HepG2 (cell line): ENCODE results near the gene TP53TG5. TPM values are rescaled to one million over a fixed set of nuclear protein-coding genes. Genes with fewer than 3 reads are reported as not detected.

Experiments used
- CCAR2 ChIP-seq: fragments of 200-400 bp; formaldehyde crosslinking; optimal IDR thresholded peaks from 2 replicates; pipeline ENCODE3; 2018; ENCODE audit warnings: low read depth, mild to moderate bottlenecking, low read length, moderate library complexity
- DNMT3B ChIP-seq: conservative IDR thresholded peaks from 2 replicates; pipeline ENCODE4 v1.6.1; 2016; ENCODE audit warnings: missing biosample characterization, control low read depth
- E2F5 ChIP-seq: sonication (generic); formaldehyde crosslinking; conservative IDR thresholded peaks from 2 replicates; pipeline ENCODE4 v1.4.0; 2020; ENCODE audit warnings: missing genetic modification reagents
- FOXP4 ChIP-seq: sonication (generic); formaldehyde crosslinking; IDR thresholded peaks from 2 replicates; pipeline ENCODE4 v1.4.0; 2020; ENCODE audit warnings: missing genetic modification reagents
- GABPB1 ChIP-seq: IDR thresholded peaks from 2 replicates; pipeline ENCODE4 v1.6.1; 2016; ENCODE audit warnings: mild to moderate bottlenecking, missing genetic modification reagents, moderate library complexity, missing compliant biosample characterization
- HMGA1 ChIP-seq: sonication (generic); formaldehyde crosslinking; conservative IDR thresholded peaks from 2 replicates; pipeline ENCODE4 v1.4.0; 2020; ENCODE audit warnings: missing genetic modification reagents
- HNF1B ChIP-seq: sonication (generic); formaldehyde crosslinking; IDR thresholded peaks from 2 replicates; pipeline ENCODE4 v1.5.1; 2020; ENCODE audit warnings: mild to moderate bottlenecking, moderate library complexity, missing genetic modification reagents
- MED13 ChIP-seq: sonication (generic); formaldehyde crosslinking; IDR thresholded peaks from 2 replicates; pipeline ENCODE4 v1.5.0; 2020; ENCODE audit warnings: missing genetic modification reagents
- MLX ChIP-seq: IDR thresholded peaks from 2 replicates; pipeline ENCODE4 v1.6.1; 2016
- NCOR1 ChIP-seq: fragments of 200-600 bp; sonication (generic); IDR thresholded peaks from 2 replicates; pipeline ENCODE4 v1.7.0; 2017; ENCODE audit warnings: antibody characterized with exemption, low read length, borderline replicate concordance
- ONECUT2 ChIP-seq: sonication (generic); formaldehyde crosslinking; IDR thresholded peaks from 2 replicates; pipeline ENCODE4 v1.4.0; 2020; ENCODE audit warnings: missing genetic modification reagents
- PBX2 ChIP-seq: IDR thresholded peaks from 2 replicates; pipeline ENCODE4 v1.6.1; 2016; ENCODE audit warnings: control low read depth
- SMAD1 ChIP-seq: sonication (generic); formaldehyde crosslinking; IDR thresholded peaks from 2 replicates; pipeline ENCODE4 v1.4.0; 2020; ENCODE audit warnings: missing genetic modification reagents, low read depth, mild to moderate bottlenecking, borderline replicate concordance
- TAF15 ChIP-seq: fragments of 200-400 bp; formaldehyde crosslinking; IDR thresholded peaks from one replicate; pipeline ENCODE4 v1.6.1; 2018; ENCODE audit warnings: mild to moderate bottlenecking, low read depth, low read length; ENCODE audit not compliant: poor library complexity, severe bottlenecking
- YY1 ChIP-seq: IDR thresholded peaks from 2 replicates; pipeline ENCODE4 v1.6.1; 2011; ENCODE audit warnings: low read length, low read depth, moderate library complexity, mild to moderate bottlenecking; ENCODE audit not compliant: insufficient read depth, insufficient replicate concordance
- ZNF10 ChIP-seq: sonication (generic); formaldehyde crosslinking; IDR thresholded peaks from 2 replicates; pipeline ENCODE4 v1.4.0; 2020; ENCODE audit warnings: mild to moderate bottlenecking, low read depth, missing genetic modification reagents, borderline replicate concordance
- ZNF263 ChIP-seq: sonication (generic); formaldehyde crosslinking; IDR thresholded peaks from 2 replicates; pipeline ENCODE4 v1.4.0; 2020; ENCODE audit warnings: missing genetic modification reagents
- ZNF556 ChIP-seq: sonication (generic); formaldehyde crosslinking; IDR thresholded peaks from 2 replicates; pipeline ENCODE4 v1.4.0; 2020; ENCODE audit warnings: mild to moderate bottlenecking, missing genetic modification reagents, borderline replicate concordance
- ZNF567 ChIP-seq: sonication (generic); formaldehyde crosslinking; IDR thresholded peaks from 2 replicates; pipeline ENCODE4 v1.8.1; 2023; ENCODE audit warnings: mild to moderate bottlenecking, missing genetic modification reagents, borderline replicate concordance
- ZNF724P ChIP-seq: sonication (generic); formaldehyde crosslinking; IDR thresholded peaks from 2 replicates; pipeline ENCODE4 v1.8.0; 2022; ENCODE audit warnings: missing genetic modification reagents, borderline replicate concordance
- ZSCAN29 ChIP-seq: sonication (generic); formaldehyde crosslinking; conservative IDR thresholded peaks from 2 replicates; pipeline ENCODE4 v1.4.0; 2020; ENCODE audit warnings: mild to moderate bottlenecking, missing genetic modification reagents
- ZSCAN31 ChIP-seq: sonication (generic); formaldehyde crosslinking; IDR thresholded peaks from 2 replicates; pipeline ENCODE4 v1.5.0; 2020; ENCODE audit warnings: low read depth, mild to moderate bottlenecking, missing genetic modification reagents
- polyA plus RNA-seq, 8 experiments: library from polyadenylated mRNA; depleted of rRNA in 3 of 8; stranded (reverse) in 7 of 8; unstranded in 1 of 8; fragments of >200 nt; fragmentation: Illumina TruSeq in 4 of 8; extraction: Trizol in 4 of 8; gene quantifications; 2 replicates each; pipeline versions ENCODE4 v1.2.1 to v1.2.3, GENCODE V29; 2011 to 2016; ENCODE audit warnings: low read depth in 4 of 8, missing spikeins in 1 of 8, mixed read lengths in 1 of 8; ENCODE audit not compliant: insufficient read depth in 1 of 8
- total RNA-seq, 5 experiments: library from RNA; depleted of rRNA; stranded (reverse); fragments of >200 nt; fragmentation: Illumina TruSeq; extraction: Trizol; gene quantifications; 2 replicates each; pipeline ENCODE4 v1.2.3, GENCODE V29; 2016; ENCODE audit warnings: low read depth in 1 of 5

The TP53TG5 gene
- total and polyA plus RNA-seq, 2 of the 13 experiments (the other 11 are each of a cell fraction or from before 2014, with no cell fraction given), result 0.11 TPM; not detected in 1

- TF ChIP-seq TAF15, result no peak
- TF ChIP-seq ZSCAN29 (CRISPR knock-in tag), result no peak
- peak; percentile 78; the same call in 1 of the 2 replicates for TF ChIP-seq NCOR1
- 0 out of 2 replicates have a peak, but pooled peaks have one; percentile 10 for TF ChIP-seq GABPB1
- no peak for TF ChIP-seq HMGA1
- TF ChIP-seq DNMT3B (CRISPR knock-in tag), result 0 out of 2 replicates have a peak, but pooled peaks have one; percentile 10
- TF ChIP-seq ZSCAN31 (CRISPR knock-in tag), result peak; percentile 72; the same call in 1 of the 2 replicates
- 0 out of 2 replicates have a peak, but pooled peaks have one; percentile 37 for TF ChIP-seq E2F5 (CRISPR knock-in tag)
- no peak for TF ChIP-seq PBX2 (CRISPR knock-in tag)
- peak; percentile 55; the same call in 1 of the 2 replicates for TF ChIP-seq ZNF567 (CRISPR knock-in tag)
- TF ChIP-seq ZNF263 (CRISPR knock-in tag), result 0 out of 2 replicates have a peak, but pooled peaks have one; percentile 12
- TF ChIP-seq HNF1B (CRISPR knock-in tag), result peak; percentile 54; the same call in 1 of the 2 replicates
- TF ChIP-seq CCAR2, result no peak
- peak; percentile 59 for TF ChIP-seq FOXP4 (CRISPR knock-in tag)
- peak; percentile 29 for TF ChIP-seq YY1
- 0 out of 2 replicates have a peak, but pooled peaks have one; percentile 72 for TF ChIP-seq SMAD1 (CRISPR knock-in tag)
- TF ChIP-seq ONECUT2, result 0 out of 2 replicates have a peak, but pooled peaks have one; percentile 20
- no peak for TF ChIP-seq ZNF10
- no peak; the same call in 1 of the 2 replicates for TF ChIP-seq ZNF556 (CRISPR knock-in tag)
- peak; percentile 84 for TF ChIP-seq ZNF724P (CRISPR knock-in tag)
- no peak; the same call in 1 of the 2 replicates for TF ChIP-seq MED13
- TF ChIP-seq MLX, result 0 out of 2 replicates have a peak, but pooled peaks have one; percentile 11
These were observed 41.4 kb downstream of the TP53TG5 start (continued) for GRCh38 chr20:45336530-45337366.
